SK-N-MC (cell line): ENCODE measurements around the gene DDX53.

Experiments used
- EZH2 ChIP-seq: fragments of 200-600 bp; sonication (generic); IDR thresholded peaks from one replicate; pipeline ENCODE4 v1.6.1; 2017; ENCODE audit warnings: antibody characterized with exemption
- FOXP2 ChIP-seq: optimal IDR thresholded peaks from 2 replicates; pipeline ENCODE3; 2011; ENCODE audit warnings: mild to moderate bottlenecking, moderate library complexity; ENCODE audit not compliant: insufficient read depth; ENCODE audit errors: extremely low read length, control extremely low read depth
- POLR2AphosphoS5 ChIP-seq: IDR thresholded peaks from 2 replicates; pipeline ENCODE4 v1.6.1; 2012; ENCODE audit warnings: mild to moderate bottlenecking, low read depth, low read length, borderline replicate concordance

GRCh38 chrX:22975786-22976185 lies 24.0 kb upstream of the DDX53 start:
- no peak for TF ChIP-seq EZH2
- TF ChIP-seq POLR2AphosphoS5, result no peak
- no peak for TF ChIP-seq FOXP2
